ENCODE data around the gene COX4I1.
A peak's percentile ranks its signal among the peaks of the same experiment; 100 is the strongest.

The COX4I1 gene

GRCh38 chr16:85750827-85751697 lies 48.4 kb upstream of the COX4I1 start, which contains the start of gene C16orf74:
C16orf74 (minus strand) TSS chr16:85751096; CDS start chr16:85735217, 15,879 bp downstream.
- Histone ChIP-seq H4K12ac (ENCODE audit: low read depth, low read length) (peak within 1 kb of the TSS; percentile 49), H3K9me3 (ENCODE audit: insufficient read depth, low read depth, low read length) (peaks cover 5% of the 10 kb centered on the region), H3K79me1 (ENCODE audit: low read length) (peaks cover 10% of the 10 kb centered on the region), H3K4me2 (ENCODE audit: low read length) (peak within 1 kb of the TSS; percentile 90), H3K36me3 (ENCODE audit: control insufficient read depth in 1 of 2, insufficient read depth in 2 of 2, low read length in 2 of 2) (no peaks in the 10 kb centered on the region), H3K4me3 (ENCODE audit: low read depth, low read length) (peak within 1 kb of the TSS; percentile 64), H2AK5ac (ENCODE audit: low read length) (no peak within 1 kb of the TSS), H3K79me2 (ENCODE audit: control insufficient read depth, insufficient read depth, low read length, poor library complexity) (peaks cover 3% of the 10 kb centered on the region), H4K8ac (ENCODE audit: low read depth, low read length) (peak within 1 kb of the TSS; percentile 69), H3K9ac (ENCODE audit: low read length) (peak within 1 kb of the TSS; percentile 43), H4K91ac (ENCODE audit: low read depth, low read length) (peak within 1 kb of the TSS; percentile 48), H3K4me1 (ENCODE audit: control insufficient read depth in 1 of 2, insufficient read depth in 2 of 2, low read length in 2 of 2) (peaks cover 11 to 31% of the 10 kb centered on the region in 2 experiments), H2BK120ac (ENCODE audit: insufficient read depth, low read length, poor library complexity) (peak within 1 kb of the TSS; percentile 70), H3K23ac (ENCODE audit: low read length) (no peak within 1 kb of the TSS), H2AFZ (ENCODE audit: insufficient read depth, low read length, poor library complexity) (peak within 1 kb of the TSS; percentile 32), H3K27ac (ENCODE audit: low read depth, low read length) (peak within 1 kb of the TSS; percentile 11), H3K4ac (ENCODE audit: low read depth, low read length) (peak within 1 kb of the TSS; percentile 1), H3K14ac (ENCODE audit: low read length) (peak within 1 kb of the TSS; percentile 69), H2BK12ac (ENCODE audit: low read length) (no peak within 1 kb of the TSS), H3K18ac (ENCODE audit: low read length) (peak within 1 kb of the TSS; percentile 35), H2BK5ac (ENCODE audit: low read depth, low read length, poor library complexity) (peak within 1 kb of the TSS; percentile 24), H3K27me3 (ENCODE audit: insufficient read depth, low read length) (peaks cover 5% of the 10 kb centered on the region)
- DNase-seq: peak; percentile 62 to 82
- no CpG with 5 or more reads among the region's 96 CpGs for WGBS (ENCODE audit: extremely low coverage, insufficient coverage, insufficient read length)

GRCh38 chr16:85751698-85752501 lies 47.6 kb upstream of the COX4I1 start:
- peak overlapping the region; percentile 14 for H3K18ac ChIP-seq (ENCODE audit: low read length)
- no peak overlapping the region for H3K4me3 ChIP-seq (ENCODE audit: low read depth, low read length)
- no peak overlapping the region for H3K23ac ChIP-seq (ENCODE audit: low read length)
- H2BK12ac ChIP-seq (ENCODE audit: low read length): no peak overlapping the region
- no peak overlapping the region for H3K4ac ChIP-seq (ENCODE audit: low read depth, low read length)
- no peak overlapping the region for H2BK5ac ChIP-seq (ENCODE audit: low read depth, low read length, poor library complexity)
- H3K9ac ChIP-seq (ENCODE audit: low read length): no peak overlapping the region
- no peak overlapping the region for H3K27ac ChIP-seq (ENCODE audit: low read depth, low read length)
- peak overlapping the region; percentile 48 for H4K91ac ChIP-seq (ENCODE audit: low read depth, low read length)
- no peak overlapping the region for H4K12ac ChIP-seq (ENCODE audit: low read depth, low read length)
- no peak overlapping the region for H2BK120ac ChIP-seq (ENCODE audit: insufficient read depth, low read length, poor library complexity)
- peaks cover 8 to 26% of the 10 kb centered on the region in 2 experiments for H3K4me1 ChIP-seq (ENCODE audit: control insufficient read depth in 1 of 2, insufficient read depth in 2 of 2, low read length in 2 of 2)
- H3K36me3 ChIP-seq (ENCODE audit: control insufficient read depth in 1 of 2, insufficient read depth in 2 of 2, low read length in 2 of 2): no peaks in the 10 kb centered on the region
- peaks cover 5% of the 10 kb centered on the region for H3K27me3 ChIP-seq (ENCODE audit: insufficient read depth, low read length)
- H2AK5ac ChIP-seq (ENCODE audit: low read length): no peak overlapping the region
- H3K14ac ChIP-seq (ENCODE audit: low read length): no peak overlapping the region
- peaks cover 3% of the 10 kb centered on the region for H3K79me2 ChIP-seq (ENCODE audit: control insufficient read depth, insufficient read depth, low read length, poor library complexity)
- WGBS (ENCODE audit: extremely low coverage, insufficient coverage, insufficient read length): no CpG with 5 or more reads among the region's 15 CpGs
- no peak overlapping the region for H4K8ac ChIP-seq (ENCODE audit: low read depth, low read length)
- peaks cover 10% of the 10 kb centered on the region for H3K79me1 ChIP-seq (ENCODE audit: low read length)
- no peak overlapping the region for H2AFZ ChIP-seq (ENCODE audit: insufficient read depth, low read length, poor library complexity)
- no peak for DNase-seq
- peaks cover 5% of the 10 kb centered on the region for H3K9me3 ChIP-seq (ENCODE audit: insufficient read depth, low read depth, low read length)
- H3K4me2 ChIP-seq (ENCODE audit: low read length): no peak overlapping the region

- Histone ChIP-seq H4K91ac (ENCODE audit: low read depth, low read length) (peak overlapping the region; percentile 41), H3K9ac (ENCODE audit: low read length) (no peak overlapping the region), H4K8ac (ENCODE audit: low read depth, low read length) (no peak overlapping the region), H2BK5ac (ENCODE audit: low read depth, low read length, poor library complexity) (no peak overlapping the region), H3K4me3 (ENCODE audit: low read depth, low read length) (no peak overlapping the region), H2BK12ac (ENCODE audit: low read length) (no peak overlapping the region), H3K18ac (ENCODE audit: low read length) (no peak overlapping the region), H3K14ac (ENCODE audit: low read length) (no peak overlapping the region), H3K79me2 (ENCODE audit: control insufficient read depth, insufficient read depth, low read length, poor library complexity) (peaks cover 3% of the 10 kb centered on the region), H3K23ac (ENCODE audit: low read length) (no peak overlapping the region), H3K36me3 (ENCODE audit: control insufficient read depth in 1 of 2, insufficient read depth in 2 of 2, low read length in 2 of 2) (no peaks in the 10 kb centered on the region), H3K4ac (ENCODE audit: low read depth, low read length) (no peak overlapping the region), H3K27me3 (ENCODE audit: insufficient read depth, low read length) (peaks cover 5% of the 10 kb centered on the region), H3K27ac (ENCODE audit: low read depth, low read length) (peak overlapping the region; percentile 7), H4K12ac (ENCODE audit: low read depth, low read length) (no peak overlapping the region), H3K79me1 (ENCODE audit: low read length) (peaks cover 10% of the 10 kb centered on the region), H3K9me3 (ENCODE audit: insufficient read depth, low read depth, low read length) (peaks cover 5% of the 10 kb centered on the region), H2BK120ac (ENCODE audit: insufficient read depth, low read length, poor library complexity) (peak overlapping the region; percentile 4), H3K4me1 (ENCODE audit: control insufficient read depth in 1 of 2, insufficient read depth in 2 of 2, low read length in 2 of 2) (peaks cover 8 to 25% of the 10 kb centered on the region in 2 experiments), H2AK5ac (ENCODE audit: low read length) (no peak overlapping the region), H3K4me2 (ENCODE audit: low read length) (no peak overlapping the region), H2AFZ (ENCODE audit: insufficient read depth, low read length, poor library complexity) (no peak overlapping the region)
- peak; percentile 87 to 91 for DNase-seq
- no CpG with 5 or more reads among the region's 21 CpGs for WGBS (ENCODE audit: extremely low coverage, insufficient coverage, insufficient read length)
These were observed 46.7 kb upstream of the COX4I1 start for GRCh38 chr16:85752511-85753420.

- Histone ChIP-seq H3K79me2 (ENCODE audit: control insufficient read depth, insufficient read depth, low read length, poor library complexity) (peaks cover 3% of the 10 kb centered on the region), H2AFZ (ENCODE audit: insufficient read depth, low read length, poor library complexity) (no peak overlapping the region), H2BK12ac (ENCODE audit: low read length) (no peak overlapping the region), H3K23ac (ENCODE audit: low read length) (no peak overlapping the region), H3K9ac (ENCODE audit: low read length) (no peak overlapping the region), H4K91ac (ENCODE audit: low read depth, low read length) (no peak overlapping the region), H3K4me2 (ENCODE audit: low read length) (no peak overlapping the region), H3K36me3 (ENCODE audit: control insufficient read depth in 1 of 2, insufficient read depth in 2 of 2, low read length in 2 of 2) (no peaks in the 10 kb centered on the region), H3K9me3 (ENCODE audit: insufficient read depth, low read depth, low read length) (peaks cover 5% of the 10 kb centered on the region), H3K18ac (ENCODE audit: low read length) (no peak overlapping the region), H3K27ac (ENCODE audit: low read depth, low read length) (peak overlapping the region; percentile 7), H2AK5ac (ENCODE audit: low read length) (no peak overlapping the region), H2BK5ac (ENCODE audit: low read depth, low read length, poor library complexity) (no peak overlapping the region), H3K79me1 (ENCODE audit: low read length) (peaks cover 10% of the 10 kb centered on the region), H3K4me3 (ENCODE audit: low read depth, low read length) (no peak overlapping the region), H3K14ac (ENCODE audit: low read length) (no peak overlapping the region), H3K4ac (ENCODE audit: low read depth, low read length) (no peak overlapping the region), H4K12ac (ENCODE audit: low read depth, low read length) (no peak overlapping the region), H3K27me3 (ENCODE audit: insufficient read depth, low read length) (peaks cover 5% of the 10 kb centered on the region), H2BK120ac (ENCODE audit: insufficient read depth, low read length, poor library complexity) (no peak overlapping the region), H4K8ac (ENCODE audit: low read depth, low read length) (no peak overlapping the region), H3K4me1 (ENCODE audit: control insufficient read depth in 1 of 2, insufficient read depth in 2 of 2, low read length in 2 of 2) (peaks cover 8 to 25% of the 10 kb centered on the region in 2 experiments)
- peak; percentile 94 to 95 for DNase-seq
- no CpG with 5 or more reads among the region's 6 CpGs for WGBS (ENCODE audit: extremely low coverage, insufficient coverage, insufficient read length)
These were observed 45.9 kb upstream of the COX4I1 start for GRCh38 chr16:85753559-85753958.
